ENCODE data around the gene FAM83G.

FAM83G gene

GRCh38 chr17:19019041-19019941, 14.7 kb upstream of the FAM83G start:
- Histone ChIP-seq H3K9me3 (ENCODE audit: control insufficient read depth, insufficient read depth, low read length) (no peaks in the 10 kb centered on the region), H3K27ac (ENCODE audit: low read depth, low read length) (no peak overlapping the region), H3K4me1 (ENCODE audit: control insufficient read depth, low read length) (peaks cover 18% of the 10 kb centered on the region), H3K79me2 (ENCODE audit: control insufficient read depth, low read length) (no peaks in the 10 kb centered on the region), H3K4me3 (ENCODE audit: low read length) (no peak overlapping the region), H3K9me2 (replicated peaks; ENCODE audit: control insufficient read depth, low read length) (no peaks in the 10 kb centered on the region), H3K36me3 (ENCODE audit: control insufficient read depth, low read length) (peaks cover 37% of the 10 kb centered on the region), H4K20me1 (ENCODE audit: control insufficient read depth, insufficient read depth, low read depth, low read length) (peaks cover 5% of the 10 kb centered on the region; the same call in 1 of the 2 replicates), H3F3A (ENCODE audit: control insufficient read depth, insufficient read depth) (peaks cover 15% of the 10 kb centered on the region; the same call in 1 of the 2 replicates), H3K4me2 (ENCODE audit: low read length) (peak overlapping the region; percentile 20; the same call in 1 of the 2 replicates), H3K27me3 (ENCODE audit: control insufficient read depth, low read length) (peaks cover 3% of the 10 kb centered on the region; the same call in 1 of the 2 replicates)
- TF ChIP-seq, protein P1, sequence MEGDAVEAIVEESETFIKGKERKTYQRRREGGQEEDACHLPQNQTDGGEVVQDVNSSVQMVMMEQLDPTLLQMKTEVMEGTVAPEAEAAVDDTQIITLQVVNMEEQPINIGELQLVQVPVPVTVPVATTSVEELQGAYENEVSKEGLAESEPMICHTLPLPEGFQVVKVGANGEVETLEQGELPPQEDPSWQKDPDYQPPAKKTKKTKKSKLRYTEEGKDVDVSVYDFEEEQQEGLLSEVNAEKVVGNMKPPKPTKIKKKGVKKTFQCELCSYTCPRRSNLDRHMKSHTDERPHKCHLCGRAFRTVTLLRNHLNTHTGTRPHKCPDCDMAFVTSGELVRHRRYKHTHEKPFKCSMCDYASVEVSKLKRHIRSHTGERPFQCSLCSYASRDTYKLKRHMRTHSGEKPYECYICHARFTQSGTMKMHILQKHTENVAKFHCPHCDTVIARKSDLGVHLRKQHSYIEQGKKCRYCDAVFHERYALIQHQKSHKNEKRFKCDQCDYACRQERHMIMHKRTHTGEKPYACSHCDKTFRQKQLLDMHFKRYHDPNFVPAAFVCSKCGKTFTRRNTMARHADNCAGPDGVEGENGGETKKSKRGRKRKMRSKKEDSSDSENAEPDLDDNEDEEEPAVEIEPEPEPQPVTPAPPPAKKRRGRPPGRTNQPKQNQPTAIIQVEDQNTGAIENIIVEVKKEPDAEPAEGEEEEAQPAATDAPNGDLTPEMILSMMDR (IDR thresholded peaks at IDR 0.05; ENCODE audit: low read depth, low read length, poor library complexity, severe bottlenecking), result no peak
- TF ChIP-seq EZH2phosphoT487 (IDR thresholded peaks at IDR 0.05; ENCODE audit: borderline replicate concordance, low read length), result no peak

DNA sequence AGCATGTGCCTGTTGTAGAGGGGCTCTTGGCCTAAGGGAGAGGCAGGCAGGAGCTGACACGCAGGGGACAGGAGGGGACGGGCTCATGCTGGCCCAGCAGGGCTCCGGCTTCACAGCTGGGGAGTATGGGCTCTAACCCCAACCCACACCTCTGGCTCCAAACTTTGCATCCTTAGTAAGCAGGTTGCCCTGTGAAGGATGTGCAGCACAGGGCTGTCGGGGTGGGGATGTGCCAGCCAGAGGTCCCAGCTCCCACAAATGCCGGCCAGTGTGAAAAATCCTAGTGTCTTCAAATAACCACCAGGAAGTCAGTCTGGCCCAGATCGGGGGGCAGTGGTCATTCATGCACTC, 14.0 kb upstream of the FAM83G start:
- TF ChIP-seq EZH2phosphoT487 (IDR thresholded peaks at IDR 0.05; ENCODE audit: borderline replicate concordance, low read length), result no peak
- TF ChIP-seq, protein P1 (IDR thresholded peaks at IDR 0.05; ENCODE audit: low read depth, low read length, poor library complexity, severe bottlenecking), result no peak
- no peaks in the 10 kb centered on the region for H3K9me3 ChIP-seq (ENCODE audit: control insufficient read depth, insufficient read depth, low read length)
- peaks cover 30% of the 10 kb centered on the region for H3K36me3 ChIP-seq (ENCODE audit: control insufficient read depth, low read length)
- no peak overlapping the region for H3K4me2 ChIP-seq (ENCODE audit: low read length)
- no peaks in the 10 kb centered on the region for H3K9me2 ChIP-seq (replicated peaks; ENCODE audit: control insufficient read depth, low read length)
- 0 out of 2 replicates have a peak, but pooled peaks cover 5% of the 10 kb centered on the region for H4K20me1 ChIP-seq (ENCODE audit: control insufficient read depth, insufficient read depth, low read depth, low read length)
- H3K27me3 ChIP-seq (ENCODE audit: control insufficient read depth, low read length), result peaks cover 3% of the 10 kb centered on the region; the same call in 1 of the 2 replicates
- H3F3A ChIP-seq (ENCODE audit: control insufficient read depth, insufficient read depth), result peaks cover 15% of the 10 kb centered on the region; the same call in 1 of the 2 replicates
- H3K79me2 ChIP-seq (ENCODE audit: control insufficient read depth, low read length), result no peaks in the 10 kb centered on the region
- H3K4me3 ChIP-seq (ENCODE audit: low read length), result no peak overlapping the region
- peaks cover 18% of the 10 kb centered on the region for H3K4me1 ChIP-seq (ENCODE audit: control insufficient read depth, low read length)
- no peak overlapping the region for H3K27ac ChIP-seq (ENCODE audit: low read depth, low read length)

DNA sequence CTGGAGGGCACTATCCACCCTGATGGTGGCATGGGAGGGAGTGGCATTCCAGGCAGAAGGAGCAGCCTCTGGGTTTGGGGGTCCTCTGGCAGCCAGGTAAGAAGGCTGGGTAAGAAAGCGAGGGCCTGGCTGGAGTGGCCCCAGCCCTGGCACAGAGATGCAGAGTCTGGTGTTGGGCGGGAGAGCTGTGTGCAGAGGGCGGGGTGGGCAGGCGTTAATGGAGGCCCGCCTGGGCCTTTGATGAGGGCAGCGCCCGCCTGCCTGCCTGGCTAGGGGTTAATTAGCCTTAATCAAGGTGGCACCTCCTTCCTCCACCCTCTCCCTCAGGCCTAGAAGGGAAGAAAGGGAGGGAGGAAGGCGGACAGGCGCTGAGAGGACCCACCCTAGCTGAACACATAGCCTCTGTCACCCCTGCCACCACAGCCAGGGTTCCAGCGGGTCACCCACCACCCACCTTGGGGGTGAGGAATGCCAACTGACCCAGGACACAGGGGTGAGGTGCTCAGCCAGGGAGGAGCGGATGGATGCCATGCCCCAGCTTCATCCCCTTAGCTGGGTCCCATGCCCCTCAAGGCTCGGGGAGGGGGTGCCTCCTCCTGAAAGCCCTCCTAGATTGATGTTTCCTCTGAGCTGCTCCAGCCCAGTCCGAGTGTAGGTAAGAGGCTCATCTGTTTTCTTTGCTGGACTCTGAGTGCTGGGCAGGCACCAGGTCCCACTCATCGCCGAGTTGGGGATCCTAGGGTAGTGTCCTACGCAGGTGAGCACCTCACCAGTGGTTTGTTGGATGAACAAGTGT, 13.4 kb upstream of the FAM83G start:
- TF ChIP-seq EZH2phosphoT487 (IDR thresholded peaks at IDR 0.05; ENCODE audit: borderline replicate concordance, low read length), result no peak
- TF ChIP-seq, protein P1 (IDR thresholded peaks at IDR 0.05; ENCODE audit: low read depth, low read length, poor library complexity, severe bottlenecking), result no peak
- no peaks in the 10 kb centered on the region for H3K79me2 ChIP-seq (ENCODE audit: control insufficient read depth, low read length)
- H3K27me3 ChIP-seq (ENCODE audit: control insufficient read depth, low read length), result peaks cover 3% of the 10 kb centered on the region; the same call in 1 of the 2 replicates
- 0 out of 2 replicates have a peak, but pooled peaks cover 5% of the 10 kb centered on the region for H4K20me1 ChIP-seq (ENCODE audit: control insufficient read depth, insufficient read depth, low read depth, low read length)
- H3K4me3 ChIP-seq (ENCODE audit: low read length), result no peak overlapping the region
- H3K4me1 ChIP-seq (ENCODE audit: control insufficient read depth, low read length), result peaks cover 18% of the 10 kb centered on the region
- H3K9me2 ChIP-seq (replicated peaks; ENCODE audit: control insufficient read depth, low read length), result no peaks in the 10 kb centered on the region
- peaks cover 27% of the 10 kb centered on the region for H3K36me3 ChIP-seq (ENCODE audit: control insufficient read depth, low read length)
- no peak overlapping the region for H3K27ac ChIP-seq (ENCODE audit: low read depth, low read length)
- peaks cover 12% of the 10 kb centered on the region; the same call in 1 of the 2 replicates for H3F3A ChIP-seq (ENCODE audit: control insufficient read depth, insufficient read depth)
- H3K9me3 ChIP-seq (ENCODE audit: control insufficient read depth, insufficient read depth, low read length), result no peaks in the 10 kb centered on the region
- no peak overlapping the region for H3K4me2 ChIP-seq (ENCODE audit: low read length)

Data from DOHH2 (cell line).